Spinal cord (tissue), 10 donors: Measurements from ENCODE around the gene PPFIBP1. TPM values are rescaled to one million over a fixed set of nuclear protein-coding genes. Genes with fewer than 3 reads are reported as not detected.
A peak's percentile ranks its signal among the peaks of the same experiment; 100 is the strongest.
"Not testable (repeated sequence)": the region's sequence is repeated elsewhere in the genome, so short reads cannot be mapped to it uniquely, and the experiment has no call there.

Experiments used
- DNase-seq, 6 donors: peaks; one replicate each; pipeline versions ENCODE4 v3.0.0 to v3.0.0-alpha.2; 2013 to 2015; ENCODE audit warnings: low spot score in 6 of 6, low read depth in 4 of 6
- H3K27ac ChIP-seq: one replicate; pipeline ENCODE4 v1.5.1; 2013; ENCODE audit warnings: low read depth, low read length, control low read depth
- H3K27me3 ChIP-seq: one replicate; pipeline ENCODE4 v1.6.1; 2013; ENCODE audit warnings: low read length; ENCODE audit not compliant: control insufficient read depth, insufficient read depth
- H3K36me3 ChIP-seq: one replicate; pipeline ENCODE4 v1.6.1; 2013; ENCODE audit warnings: low read length; ENCODE audit not compliant: control insufficient read depth, insufficient read depth
- H3K4me1 ChIP-seq: one replicate; pipeline ENCODE4 v1.6.1; 2013; ENCODE audit warnings: low read length; ENCODE audit not compliant: control insufficient read depth, insufficient read depth
- H3K4me3 ChIP-seq: one replicate; pipeline ENCODE4 v1.5.1; 2013; ENCODE audit warnings: low read depth, low read length, control low read depth
- H3K9me3 ChIP-seq: one replicate; pipeline ENCODE4 v1.6.1; 2013; ENCODE audit warnings: low read length; ENCODE audit not compliant: control insufficient read depth, insufficient read depth
- WGBS: methylation state at CpG from one replicate; pipeline ENCODE4 v1.1.5; 2013; ENCODE audit warnings: missing lambda C conversion rate; ENCODE audit not compliant: insufficient coverage; 5-methylcytosine and 5-hydroxymethylcytosine counted together
- polyA plus RNA-seq, 2 donors: library from polyadenylated mRNA; unstranded; fragments of 120-200 nt; gene quantifications; one replicate each; pipeline ENCODE4 v1.2.1, GENCODE V29; 2013; ENCODE audit not compliant: insufficient read length in 2 of 2
- total RNA-seq, 2 donors: library from RNA; depleted of rRNA in 1 of 2; stranded (reverse); fragments of 120-200 nt in 1 of 2; fragments of >200 nt in 1 of 2; gene quantifications; one replicate each; pipeline versions ENCODE4 v1.2.3 to v1.2.4, GENCODE V29; 2013 to 2014
- donor health status: healthy.

PPFIBP1 gene
- total and polyA plus RNA-seq, 4 donors, result 30.2 to 246 (median 83.7) TPM

DNA sequence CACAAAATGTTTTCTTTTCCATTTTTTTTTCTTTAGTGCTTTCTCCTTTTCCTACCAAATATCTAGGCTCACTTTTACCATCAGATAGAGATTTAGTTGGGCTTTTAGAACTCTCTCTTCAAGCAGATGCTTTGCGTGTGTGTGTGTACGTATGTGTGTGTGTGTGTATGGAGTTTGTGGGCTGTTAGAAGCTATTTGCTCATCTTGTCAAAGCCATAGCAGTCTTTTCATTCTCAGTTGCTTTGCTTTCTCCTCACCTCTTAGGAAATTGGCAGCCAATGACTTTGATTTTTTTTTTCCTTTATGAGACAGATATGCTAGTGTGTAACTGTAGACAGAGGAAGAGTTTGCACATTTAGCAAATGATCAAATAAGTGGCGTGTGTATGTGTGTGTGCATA is 57.8 kb downstream of the PPFIBP1 start:
- not testable (repeated sequence) for H3K4me3 ChIP-seq, H3K27me3 ChIP-seq, H3K9me3 ChIP-seq, H3K27ac ChIP-seq, H3K4me1 ChIP-seq, H3K36me3 ChIP-seq
- DNase-seq, result peak in 2 of 6 donors; percentile 39 to 78
- 57% methylated on average over 1 of the region's 3 CpGs for WGBS

DNA sequence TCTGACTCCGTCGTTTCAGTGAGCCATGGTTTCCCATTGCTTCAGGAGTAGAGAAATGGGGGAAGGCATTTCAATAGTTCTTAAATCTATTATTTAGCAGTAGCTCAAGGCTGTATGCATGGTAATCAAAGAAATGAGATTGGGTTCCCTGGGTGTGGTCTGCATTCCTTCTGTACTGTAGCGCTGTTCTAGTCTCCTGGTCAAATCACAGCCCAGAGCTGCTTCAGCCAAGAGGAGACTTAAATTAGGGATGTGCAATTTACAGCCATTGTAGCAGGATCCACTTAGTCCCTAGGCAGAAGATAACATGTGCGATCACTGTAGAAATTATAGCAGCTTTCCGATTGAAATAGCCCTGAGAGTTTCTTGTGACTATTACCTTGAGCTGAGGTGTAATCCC is 58.4 kb downstream of the PPFIBP1 start:
- DNase-seq, H3K9me3 ChIP-seq, H3K27me3 ChIP-seq, H3K4me3 ChIP-seq, H3K36me3 ChIP-seq, H3K4me1 ChIP-seq: not testable (repeated sequence)
- WGBS, result no CpG with 5 or more reads among the region's 5 CpGs
- peak overlapping the region; percentile 50 for H3K27ac ChIP-seq

DNA sequence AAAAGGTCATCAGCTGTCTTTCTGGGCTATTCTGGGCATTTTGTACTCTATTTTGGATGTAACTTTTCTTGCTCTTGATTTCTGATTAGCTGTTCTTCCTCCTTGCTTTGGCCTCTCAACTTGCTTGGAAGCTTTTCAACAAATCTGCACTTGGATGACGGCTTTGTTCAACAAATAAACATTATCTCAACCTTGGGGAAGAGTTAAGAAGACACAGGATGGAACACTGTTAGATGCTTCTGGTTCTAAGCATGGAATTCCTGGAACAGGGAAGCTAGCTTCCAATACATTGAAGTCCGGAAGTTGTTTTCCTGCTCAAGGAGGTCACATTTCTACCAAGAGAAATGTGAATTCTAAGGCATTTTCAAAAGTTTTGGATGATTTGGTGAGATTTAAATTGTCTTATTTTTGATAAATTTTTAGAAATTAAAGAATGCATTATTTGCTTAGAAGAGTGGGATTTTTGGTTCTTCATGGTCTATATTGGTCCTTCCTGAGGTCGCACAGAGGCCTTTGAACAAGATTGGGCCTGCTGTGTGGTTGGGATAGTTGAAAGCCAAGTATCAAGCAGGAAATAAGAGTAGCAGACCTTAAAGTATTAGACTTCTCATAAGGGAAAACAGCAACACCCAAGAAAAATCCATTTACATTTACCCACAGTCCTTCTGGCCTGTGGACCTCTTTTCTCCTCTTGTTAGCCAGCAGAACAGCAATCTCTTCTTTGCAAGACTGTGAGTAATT is 59.2 kb downstream of the PPFIBP1 start:
- DNase-seq, result peak in 2 of 6 donors; percentile 15 to 55
- no peaks in the 10 kb centered on the region for H3K4me1 ChIP-seq

DNA sequence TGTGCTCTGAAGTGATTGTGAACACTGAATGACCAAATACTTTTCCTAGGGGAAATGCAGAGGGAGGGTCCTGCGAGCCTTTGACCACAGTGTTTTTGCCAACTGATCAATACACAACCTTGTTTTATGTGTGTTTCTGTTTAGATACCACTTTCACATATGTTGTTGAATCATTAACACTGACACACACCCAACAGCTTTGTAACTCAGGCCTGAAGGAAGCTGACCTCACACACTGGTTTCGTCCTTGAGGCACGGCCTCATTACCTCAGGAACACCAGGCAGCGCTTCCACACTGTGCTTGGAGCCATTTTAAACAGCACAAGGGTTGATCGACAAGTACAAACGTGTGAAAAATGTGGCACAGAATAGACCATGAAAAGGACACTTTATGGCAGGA is 60.0 kb downstream of the PPFIBP1 start:
- Histone ChIP-seq H3K9me3 (no peaks in the 10 kb centered on the region), H3K27me3 (no peaks in the 10 kb centered on the region), H3K27ac (peak overlapping the region; percentile 50), H3K4me1 (no peaks in the 10 kb centered on the region), H3K36me3 (no peaks in the 10 kb centered on the region), H3K4me3 (no peak overlapping the region)
- WGBS, result 87% methylated on average over 5 of the region's 6 CpGs
- no peak for DNase-seq

More for the DNA sequence above, 59.2 kb downstream of the PPFIBP1 start:
- WGBS, result 100% methylated on average over 1 of the region's 3 CpGs
- no peaks in the 10 kb centered on the region for H3K27me3 ChIP-seq
- no peaks in the 10 kb centered on the region for H3K36me3 ChIP-seq
- H3K27ac ChIP-seq, result peak overlapping the region; percentile 50
- no peak overlapping the region for H3K4me3 ChIP-seq
- no peaks in the 10 kb centered on the region for H3K9me3 ChIP-seq

DNA sequence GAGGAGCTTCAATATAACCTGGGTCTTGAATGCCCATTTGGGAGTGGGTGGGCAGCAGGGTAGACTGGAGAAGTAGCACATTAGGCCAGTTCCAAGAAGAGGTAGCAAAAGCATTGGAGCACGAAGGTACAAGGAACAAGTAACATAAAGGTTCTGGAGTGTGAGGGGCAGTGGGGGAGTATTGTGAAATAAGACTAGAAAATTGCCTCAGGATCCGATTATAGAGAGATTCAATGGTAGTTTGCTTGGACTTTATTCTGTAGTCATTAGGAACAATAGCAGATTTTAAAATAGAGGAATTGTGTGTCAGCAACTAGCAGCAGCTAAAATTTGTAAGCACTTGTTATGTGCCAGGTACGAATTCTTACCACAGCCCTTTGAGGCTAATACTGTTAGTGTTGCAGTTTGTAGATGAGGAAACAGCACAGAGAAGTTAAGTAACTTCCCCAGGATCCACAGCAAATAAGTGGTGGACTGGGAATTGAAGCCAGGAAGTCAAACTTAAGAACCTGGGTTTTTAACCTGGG is 61.8 kb downstream of the PPFIBP1 start:
- no peak overlapping the region for H3K27ac ChIP-seq
- WGBS, result 92% methylated on average over 3 of the region's 3 CpGs

DNA sequence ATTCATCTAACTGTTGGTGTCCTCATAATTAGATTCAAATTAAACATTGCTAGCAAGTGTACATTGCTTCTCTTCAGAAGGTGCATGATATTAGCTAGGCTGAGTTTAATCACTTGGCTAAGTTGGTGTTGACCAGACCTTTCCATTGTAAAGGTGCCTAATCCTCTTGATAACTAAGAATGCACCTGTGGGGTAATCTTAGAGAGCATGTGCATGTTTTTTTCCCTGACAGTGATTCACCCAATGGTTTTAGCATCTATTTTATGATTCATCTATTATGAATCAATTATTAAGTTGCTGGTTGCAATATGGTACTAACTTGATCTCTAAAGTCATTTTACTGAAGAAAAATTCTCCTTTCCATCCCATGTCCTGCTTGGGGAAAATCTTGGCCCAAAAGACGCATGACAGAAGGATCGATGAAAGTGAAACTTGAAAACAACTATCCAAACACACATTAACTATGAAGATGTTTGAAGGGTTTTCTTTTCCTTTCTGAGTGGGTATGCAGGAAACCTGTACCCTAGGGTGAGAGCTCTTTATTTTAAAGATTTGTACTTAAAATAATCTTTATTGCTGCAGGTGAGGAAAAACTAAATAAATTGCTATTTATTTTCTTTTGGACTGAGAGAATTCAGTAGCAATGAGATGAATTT is 64.2 kb downstream of the PPFIBP1 start:
- WGBS, result no CpG with 5 or more reads among the region's 2 CpGs
- H3K4me1 ChIP-seq, H3K27ac ChIP-seq, H3K36me3 ChIP-seq, DNase-seq, H3K27me3 ChIP-seq, H3K4me3 ChIP-seq, H3K9me3 ChIP-seq: not testable (repeated sequence)

More for the DNA sequence above, 61.8 kb downstream of the PPFIBP1 start:
- H3K9me3 ChIP-seq, result no peaks in the 10 kb centered on the region
- no peak overlapping the region for H3K4me3 ChIP-seq
- H3K4me1 ChIP-seq, result no peaks in the 10 kb centered on the region
- no peak for DNase-seq
- no peaks in the 10 kb centered on the region for H3K27me3 ChIP-seq
- H3K36me3 ChIP-seq, result no peaks in the 10 kb centered on the region

DNA sequence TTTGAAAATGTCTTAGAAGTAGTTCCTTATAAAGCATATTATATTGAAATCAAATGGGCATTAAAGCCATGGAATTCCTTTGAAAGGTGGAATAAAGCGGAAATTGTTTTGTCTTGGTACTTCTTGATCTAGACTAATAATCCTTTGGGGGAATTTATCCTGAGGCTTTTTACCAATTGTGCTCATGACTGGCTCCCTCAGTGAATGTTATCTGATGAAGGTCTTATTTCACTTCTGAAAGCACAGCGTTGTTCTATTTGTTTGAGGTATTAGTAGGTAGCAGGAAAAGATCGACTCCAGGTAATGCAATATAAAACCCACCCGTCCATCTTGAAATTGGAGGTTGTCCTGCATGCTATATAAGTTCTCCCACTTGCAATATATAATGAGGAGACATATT is 64.8 kb downstream of the PPFIBP1 start:
- 86% methylated on average over 1 of the region's 4 CpGs for WGBS
- H3K27ac ChIP-seq, result no peak overlapping the region
- no peak for DNase-seq

DNA sequence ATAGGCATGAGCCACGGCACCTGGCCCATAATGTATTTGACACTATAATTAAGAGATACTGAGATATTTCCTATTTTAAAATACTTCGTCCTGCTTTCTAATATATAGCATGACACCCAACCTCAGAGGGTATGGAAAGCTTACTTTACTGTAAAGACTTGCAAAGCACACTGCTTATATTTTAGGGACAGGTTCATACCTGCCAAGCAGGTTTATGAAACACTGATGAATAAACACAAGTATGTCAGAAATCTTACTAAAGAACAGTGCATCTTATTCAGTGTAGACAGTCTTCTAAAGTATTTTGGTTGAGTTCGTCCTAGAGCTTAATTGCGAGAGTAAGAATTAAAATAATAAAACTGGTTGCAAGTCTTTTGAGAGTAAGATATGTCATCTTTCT is 65.4 kb downstream of the PPFIBP1 start:
- no peaks in the 10 kb centered on the region for H3K9me3 ChIP-seq
- DNase-seq, result no peak
- WGBS, result no CpG with 5 or more reads among the region's 4 CpGs
- no peaks in the 10 kb centered on the region for H3K36me3 ChIP-seq
- no peak overlapping the region for H3K4me3 ChIP-seq
- no peaks in the 10 kb centered on the region for H3K27me3 ChIP-seq
- H3K27ac ChIP-seq, result no peak overlapping the region
- H3K4me1 ChIP-seq, result no peaks in the 10 kb centered on the region

More for the DNA sequence above, 64.8 kb downstream of the PPFIBP1 start:
- Histone ChIP-seq H3K4me3 (no peak overlapping the region), H3K36me3 (no peaks in the 10 kb centered on the region), H3K4me1 (no peaks in the 10 kb centered on the region), H3K9me3 (no peaks in the 10 kb centered on the region), H3K27me3 (no peaks in the 10 kb centered on the region)

DNA sequence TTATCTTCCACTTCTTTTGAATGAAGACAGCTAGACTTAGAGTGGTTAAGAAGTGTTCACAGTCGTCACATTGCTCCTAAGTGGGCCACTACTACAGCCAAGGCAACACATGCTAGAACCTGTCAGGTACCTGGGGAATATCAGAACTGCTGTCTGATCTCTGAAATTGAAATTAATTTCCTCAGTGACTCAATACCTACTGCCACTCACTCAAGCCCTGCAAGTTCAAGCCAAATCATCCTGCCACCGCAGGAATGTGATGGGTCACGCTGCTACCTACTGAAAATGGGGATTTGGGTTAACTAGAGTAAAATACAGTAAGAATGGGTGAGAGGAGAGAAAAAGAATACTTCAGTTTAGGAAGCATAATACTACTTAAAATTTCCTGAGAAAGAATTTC is 67.7 kb downstream of the PPFIBP1 start:
- DNase-seq, H3K36me3 ChIP-seq, H3K4me3 ChIP-seq, H3K27ac ChIP-seq, H3K4me1 ChIP-seq, H3K9me3 ChIP-seq, H3K27me3 ChIP-seq: not testable (repeated sequence)
- no CpG with 5 or more reads among the region's 3 CpGs for WGBS

DNA sequence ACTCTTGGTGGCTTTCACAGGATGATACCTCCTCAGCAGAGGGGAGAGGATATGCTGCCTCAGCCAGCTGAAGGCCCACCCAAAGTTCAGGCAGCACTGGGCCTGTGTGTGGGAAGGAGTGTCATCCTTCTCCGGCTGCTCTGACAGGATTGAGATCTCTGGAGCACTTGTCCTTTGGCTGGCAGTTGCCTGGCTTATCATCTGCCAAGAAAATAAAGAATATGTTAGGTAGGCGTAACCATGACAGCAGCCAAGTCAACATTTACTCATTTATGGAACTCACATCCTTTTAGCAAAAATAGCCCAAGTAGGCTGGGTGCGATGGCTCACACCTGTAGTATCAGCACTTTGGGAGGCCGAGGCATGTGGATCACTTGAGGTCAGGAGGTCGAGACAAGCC is 68.5 kb downstream of the PPFIBP1 start:
- Histone ChIP-seq H3K27ac (no peak overlapping the region), H3K36me3 (no peaks in the 10 kb centered on the region), H3K4me3 (no peak overlapping the region), H3K9me3 (no peaks in the 10 kb centered on the region), H3K4me1 (peaks cover 7% of the 10 kb centered on the region), H3K27me3 (no peaks in the 10 kb centered on the region)
- DNase-seq, result peak in 1 of 6 donors; percentile 64
- 76% methylated on average over 2 of the region's 5 CpGs for WGBS
